ENCODE results near the gene MTNR1A. TPM values are rescaled to one million over a fixed set of nuclear protein-coding genes. Genes with fewer than 3 reads are reported as not detected.

Gene MTNR1A
- total and polyA plus RNA-seq, 2 experiments from 2014 or later, result 0.32 to 1.4 TPM

- no peak overlapping the region for H3K27ac Mint-ChIP-seq
- H3K27me3 ChIP-seq (ENCODE audit: insufficient read depth), result no peaks in the 10 kb centered on the region
- no peak overlapping the region for H2AFZ ChIP-seq
- TF ChIP-seq ZNF331 (CRISPR knock-in tag; IDR thresholded peaks at IDR 0.05; ENCODE audit: low read depth) (no peak), STAT1 (IDR thresholded peaks at IDR 0.05; ENCODE audit: unreplicated experiment) (no peak), CREB1 (CRISPR knock-in tag; IDR thresholded peaks at IDR 0.05; ENCODE audit: low read depth) (no peak)
- H3K27me3 Mint-ChIP-seq (ENCODE audit: insufficient read depth, low read depth, poor library complexity), result no peaks in the 10 kb centered on the region
- peaks cover 18% of the 10 kb centered on the region; the same call in 1 of the 2 replicates for H3K36me3 ChIP-seq (ENCODE audit: insufficient read depth)
- no peak overlapping the region for H3K4me3 ChIP-seq
- DNase-seq (ENCODE audit: low spot score) (no peak), ATAC-seq (no peak)
- H3K4me1 Mint-ChIP-seq, result peaks cover 9% of the 10 kb centered on the region; the same call in 2 of the 3 replicates
- H3F3A ChIP-seq (replicated peaks; ENCODE audit: low read depth), result no peaks in the 10 kb centered on the region
- no peak overlapping the region for H3K27ac ChIP-seq (ENCODE audit: low read depth)
- H3K4me3 Mint-ChIP-seq, result no peak overlapping the region
- H4K20me1 ChIP-seq (replicated peaks; ENCODE audit: insufficient read depth), result no peaks in the 10 kb centered on the region
- H3K9me2 ChIP-seq (ENCODE audit: insufficient read depth), result no peaks in the 10 kb centered on the region
- H3K36me3 Mint-ChIP-seq (ENCODE audit: low read depth), result peaks cover 65% of the 10 kb centered on the region
- peaks cover 5% of the 10 kb centered on the region; the same call in 1 of the 2 replicates for H3K79me2 ChIP-seq (replicated peaks; ENCODE audit: insufficient read depth)
- H3K4me2 ChIP-seq, result no peak overlapping the region
- no peaks in the 10 kb centered on the region; the same call in 1 of the 2 replicates for H3K4me1 ChIP-seq (ENCODE audit: insufficient read depth)
- peaks cover 15% of the 10 kb centered on the region for H3K9me3 Mint-ChIP-seq
Measured at GRCh38 chr4:186586205-186586604, 30.8 kb upstream of the MTNR1A start.

GRCh38 chr4:186584912-186585311, 29.5 kb upstream of the MTNR1A start:
- Mint-ChIP-seq H3K4me1 (no peaks in the 10 kb centered on the region), H3K27me3 (ENCODE audit: insufficient read depth, low read depth, poor library complexity) (peaks cover 2% of the 10 kb centered on the region), H3K9me3 (peaks cover 15% of the 10 kb centered on the region), H3K27ac (no peak overlapping the region), H3K36me3 (ENCODE audit: low read depth) (peaks cover 65% of the 10 kb centered on the region), H3K4me3 (no peak overlapping the region)
- peaks cover 18% of the 10 kb centered on the region; the same call in 1 of the 2 replicates for H3K36me3 ChIP-seq (ENCODE audit: insufficient read depth)
- ATAC-seq, result no peak
- H3K4me2 ChIP-seq, result no peak overlapping the region
- H3F3A ChIP-seq (replicated peaks; ENCODE audit: low read depth), result no peaks in the 10 kb centered on the region
- H3K79me2 ChIP-seq (replicated peaks; ENCODE audit: insufficient read depth), result peaks cover 5% of the 10 kb centered on the region; the same call in 1 of the 2 replicates
- no peaks in the 10 kb centered on the region for H3K4me1 ChIP-seq (ENCODE audit: insufficient read depth)
- no peak overlapping the region for H2AFZ ChIP-seq
- H4K20me1 ChIP-seq (replicated peaks; ENCODE audit: insufficient read depth), result no peaks in the 10 kb centered on the region
- H3K27me3 ChIP-seq (ENCODE audit: insufficient read depth), result no peaks in the 10 kb centered on the region
- DNase-seq (ENCODE audit: low spot score), result no peak
- no peak overlapping the region for H3K27ac ChIP-seq (ENCODE audit: low read depth)
- H3K4me3 ChIP-seq, result no peak overlapping the region
- H3K9me2 ChIP-seq (ENCODE audit: insufficient read depth), result no peaks in the 10 kb centered on the region
- no peak for TF ChIP-seq NANOG (IDR thresholded peaks at IDR 0.05; ENCODE audit: borderline replicate concordance)
- no peak for TF ChIP-seq ETS1 (IDR thresholded peaks at IDR 0.05)
- no peak for TF ChIP-seq CTCF (conservative IDR thresholded peaks at IDR 0.05; ENCODE audit: low read depth in 2 of 2)
- TF ChIP-seq POLR2AphosphoS5 (IDR thresholded peaks at IDR 0.05; ENCODE audit: low read depth), result no peak
- TF ChIP-seq STAT1 (IDR thresholded peaks at IDR 0.05; ENCODE audit: unreplicated experiment), result no peak
- TF ChIP-seq REST (IDR thresholded peaks at IDR 0.05; ENCODE audit: unreplicated experiment), result no peak
- TF ChIP-seq JUNB (IDR thresholded peaks at IDR 0.05; ENCODE audit: unreplicated experiment), result no peak
- TF ChIP-seq ZNF462 (CRISPR knock-in tag; IDR thresholded peaks at IDR 0.05), result no peak
